ENCODE results near the gene TTC23L. TPM values are rescaled to one million over a fixed set of nuclear protein-coding genes. Genes with fewer than 3 reads are reported as not detected.

TTC23L gene
- total and polyA plus RNA-seq, 8 donors: 0.15 to 1.5 (median 0.89) TPM; not detected in 5

DNA sequence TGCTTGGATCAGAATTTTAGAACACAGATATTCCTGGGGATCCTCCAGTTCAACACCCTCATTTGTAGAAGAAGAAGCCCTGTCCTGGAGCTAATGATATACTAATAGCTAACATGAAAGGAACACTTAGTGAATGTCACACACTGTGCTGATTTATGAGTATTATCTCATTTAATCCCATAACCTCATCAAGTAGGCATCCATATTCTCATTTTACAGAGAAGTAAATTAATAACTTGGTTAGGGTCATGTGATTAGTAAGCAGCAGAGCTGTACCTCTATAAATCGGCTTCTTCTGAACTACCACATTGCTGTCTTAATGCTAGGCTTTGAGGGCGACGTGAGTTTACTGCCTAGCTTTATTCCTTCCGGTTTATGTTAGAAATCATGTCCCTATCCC lies 6.0 kb downstream of the TTC23L start:
- DNase-seq: no peak
- no peaks in the 10 kb centered on the region for H3K27me3 ChIP-seq
- H3K27ac ChIP-seq: no peak overlapping the region
- no peak overlapping the region for H3K4me3 ChIP-seq
- H3K9me3 ChIP-seq: no peaks in the 10 kb centered on the region
- 66 to 75% (median 72%) methylated on average over 4 of the region's 4 CpGs for WGBS, 5 donors
- TF ChIP-seq POLR2A (IDR thresholded peaks at IDR 0.05): no peak
- TF ChIP-seq, protein P1, sequence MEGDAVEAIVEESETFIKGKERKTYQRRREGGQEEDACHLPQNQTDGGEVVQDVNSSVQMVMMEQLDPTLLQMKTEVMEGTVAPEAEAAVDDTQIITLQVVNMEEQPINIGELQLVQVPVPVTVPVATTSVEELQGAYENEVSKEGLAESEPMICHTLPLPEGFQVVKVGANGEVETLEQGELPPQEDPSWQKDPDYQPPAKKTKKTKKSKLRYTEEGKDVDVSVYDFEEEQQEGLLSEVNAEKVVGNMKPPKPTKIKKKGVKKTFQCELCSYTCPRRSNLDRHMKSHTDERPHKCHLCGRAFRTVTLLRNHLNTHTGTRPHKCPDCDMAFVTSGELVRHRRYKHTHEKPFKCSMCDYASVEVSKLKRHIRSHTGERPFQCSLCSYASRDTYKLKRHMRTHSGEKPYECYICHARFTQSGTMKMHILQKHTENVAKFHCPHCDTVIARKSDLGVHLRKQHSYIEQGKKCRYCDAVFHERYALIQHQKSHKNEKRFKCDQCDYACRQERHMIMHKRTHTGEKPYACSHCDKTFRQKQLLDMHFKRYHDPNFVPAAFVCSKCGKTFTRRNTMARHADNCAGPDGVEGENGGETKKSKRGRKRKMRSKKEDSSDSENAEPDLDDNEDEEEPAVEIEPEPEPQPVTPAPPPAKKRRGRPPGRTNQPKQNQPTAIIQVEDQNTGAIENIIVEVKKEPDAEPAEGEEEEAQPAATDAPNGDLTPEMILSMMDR (IDR thresholded peaks at IDR 0.05): no peak
- intact Hi-C loops (cut with DNase I; ENCODE audit: low total_unique reads): loop anchor here (10.0 kb wide), 1 partner anchor 50 kb away; no protein-coding TSS in a partner anchor
- peaks cover 0 to under 1% (median 0%) of the 10 kb centered on the region in 4 donors for H3K4me1 ChIP-seq
- H3K36me3 ChIP-seq: no peaks in the 10 kb centered on the region

DNA sequence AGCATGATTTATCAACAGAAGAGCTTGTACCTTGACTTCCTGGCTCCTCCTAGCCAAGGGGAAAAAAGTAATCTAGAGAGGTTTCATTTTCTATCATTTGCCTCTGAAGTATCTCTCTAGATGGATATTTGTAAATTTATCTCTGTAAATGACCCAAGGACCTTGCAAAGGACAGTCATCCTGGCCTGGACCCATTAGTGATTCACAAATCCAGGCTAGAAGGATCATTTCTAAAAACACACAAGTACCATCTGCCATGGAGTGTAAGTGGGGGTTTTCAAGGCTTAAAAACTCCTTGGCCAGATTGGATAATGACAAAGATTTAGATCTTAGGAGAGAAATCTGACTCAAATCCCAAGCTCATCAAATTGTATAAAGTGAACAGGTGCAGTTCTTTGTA lies 8.1 kb downstream of the TTC23L start:
- TF ChIP-seq POLR2AphosphoS5 (IDR thresholded peaks at IDR 0.05) (no peak), POLR2A (IDR thresholded peaks at IDR 0.05) (no peak), EP300 (IDR thresholded peaks at IDR 0.05) (no peak)
- TF ChIP-seq, protein P1 (IDR thresholded peaks at IDR 0.05): no peak
- H3K27ac ChIP-seq: no peak overlapping the region
- H3K9me3 ChIP-seq: no peaks in the 10 kb centered on the region
- H3K4me1 ChIP-seq: no peaks in the 10 kb centered on the region
- no peaks in the 10 kb centered on the region for H3K27me3 ChIP-seq
- H3K4me3 ChIP-seq: no peak overlapping the region
- DNase-seq: no peak
- no peaks in the 10 kb centered on the region for H3K36me3 ChIP-seq
- intact Hi-C loops (cut with DNase I; ENCODE audit: low total_unique reads): loop anchor here (10.0 kb wide), 1 partner anchor 48 kb away; no protein-coding TSS in a partner anchor

DNA sequence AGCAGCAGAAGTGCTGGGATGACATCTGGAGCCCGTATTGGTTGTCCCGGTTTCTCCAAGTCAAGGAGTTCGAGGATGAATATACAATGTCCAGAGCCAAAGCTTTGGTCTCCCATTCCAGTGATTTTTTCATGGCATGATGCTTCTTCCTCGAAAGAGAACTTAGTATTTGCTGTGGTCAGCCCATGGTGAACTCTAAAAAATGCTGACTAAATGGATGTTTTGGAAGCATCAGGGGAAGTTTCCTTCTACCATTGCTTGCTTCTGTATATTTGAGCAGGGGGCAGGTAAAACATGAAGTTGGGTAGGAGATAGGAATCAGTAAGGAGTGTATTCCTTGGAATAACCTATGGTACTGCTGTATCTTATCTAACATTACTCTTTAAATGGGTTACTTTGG lies 8.6 kb downstream of the TTC23L start:
- H3K36me3 ChIP-seq: no peaks in the 10 kb centered on the region
- H3K27me3 ChIP-seq: no peaks in the 10 kb centered on the region
- no peak for DNase-seq
- no peaks in the 10 kb centered on the region for H3K9me3 ChIP-seq
- H3K4me3 ChIP-seq: no peak overlapping the region
- 86 to 96% (median 93%) methylated on average over 4 of the region's 4 CpGs for WGBS, 5 donors
- intact Hi-C loops (cut with DNase I; ENCODE audit: low total_unique reads): loop anchor here (10.0 kb wide), 1 partner anchor 47 kb away; no protein-coding TSS in a partner anchor
- TF ChIP-seq EP300 (IDR thresholded peaks at IDR 0.05) (no peak), POLR2A (IDR thresholded peaks at IDR 0.05) (no peak)
- TF ChIP-seq, protein P1 (IDR thresholded peaks at IDR 0.05): no peak
- H3K4me1 ChIP-seq: no peaks in the 10 kb centered on the region
- H3K27ac ChIP-seq: no peak overlapping the region

DNA sequence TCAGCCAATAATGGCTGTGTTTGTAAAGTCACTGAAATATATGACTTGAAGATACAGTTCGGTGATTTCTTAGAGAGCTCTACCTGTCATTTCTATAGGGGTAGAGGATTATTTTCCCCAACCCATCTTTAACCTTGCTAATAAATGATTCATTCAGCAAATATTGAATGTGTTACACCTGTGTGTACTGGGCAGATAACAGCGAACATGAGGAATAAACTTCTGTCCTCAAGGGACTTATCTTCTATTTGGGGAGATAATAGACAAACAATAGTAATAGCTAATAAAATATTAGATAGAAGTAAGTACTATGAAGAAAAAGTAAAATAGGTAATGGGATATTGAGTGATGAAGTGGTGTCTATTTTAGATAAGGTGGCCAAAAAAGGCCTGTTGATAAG lies 9.3 kb downstream of the TTC23L start:
- H3K36me3 ChIP-seq: no peaks in the 10 kb centered on the region
- H3K27ac ChIP-seq: no peak overlapping the region
- H3K9me3 ChIP-seq: no peaks in the 10 kb centered on the region
- TF ChIP-seq POLR2A (IDR thresholded peaks at IDR 0.05) (no peak), EP300 (IDR thresholded peaks at IDR 0.05) (no peak), POLR2AphosphoS5 (IDR thresholded peaks at IDR 0.05) (no peak)
- TF ChIP-seq, protein P1 (IDR thresholded peaks at IDR 0.05): no peak
- no peaks in the 10 kb centered on the region for H3K4me1 ChIP-seq
- 24 to 80% (median 52%) methylated on average over 2 of the region's 2 CpGs for WGBS, 5 donors
- intact Hi-C loops (cut with DNase I; ENCODE audit: low total_unique reads): loop anchor here (10.0 kb wide), 1 partner anchor 47 kb away; no protein-coding TSS in a partner anchor
- no peaks in the 10 kb centered on the region for H3K27me3 ChIP-seq
- no peak overlapping the region for H3K4me3 ChIP-seq
- DNase-seq: no peak
